HL-60 (cell line): Measurements from ENCODE around the gene TEAD4.

Experiments
- DNase-seq, 2 experiments: peaks; one replicate each; pipeline ENCODE4 v3.0.0-alpha.2; 2010 to 2020; ENCODE audit warnings: low read depth in 1 of 2, low spot score in 1 of 2
- H3K27ac ChIP-seq: fragments of 250-450 bp; sonication (Bioruptor Pico); replicated peaks from 2 replicates; pipeline ENCODE4 v1.5.1; 2020; ENCODE audit warnings: mild to moderate bottlenecking, moderate library complexity
- H3K27me3 ChIP-seq: fragments of 250-450 bp; sonication (Bioruptor Pico); 2 replicates; pipeline ENCODE4 v1.5.1; 2021; ENCODE audit warnings: mild to moderate bottlenecking, moderate library complexity; ENCODE audit not compliant: insufficient read depth, poor library complexity, severe bottlenecking
- H3K4me3 ChIP-seq: replicated peaks from 2 replicates; pipeline ENCODE4 v1.5.1; 2011; ENCODE audit warnings: mild to moderate bottlenecking, control low read depth, low read length; ENCODE audit not compliant: insufficient read depth
- CTCF ChIP-seq: IDR thresholded peaks from one replicate; pipeline ENCODE4 v1.5.1; 2011; ENCODE audit warnings: low read length, control low read depth, inconsistent platforms; ENCODE audit not compliant: insufficient read depth
- GABPA ChIP-seq: IDR thresholded peaks from 2 replicates; pipeline ENCODE4 v1.6.1; 2012; ENCODE audit warnings: low read depth
- POLR2AphosphoS5 ChIP-seq: IDR thresholded peaks from 2 replicates; pipeline ENCODE4 v1.6.1; 2012; ENCODE audit warnings: low read depth
- REST ChIP-seq: IDR thresholded peaks from 2 replicates; pipeline ENCODE4 v1.6.1; 2012; ENCODE audit warnings: low read depth; ENCODE audit not compliant: insufficient replicate concordance
- SPI1 ChIP-seq: IDR thresholded peaks from 2 replicates; pipeline ENCODE4 v1.6.1; 2012; ENCODE audit warnings: low read depth, mild to moderate bottlenecking, borderline replicate concordance

TEAD4 gene

GRCh38 chr12:2959505-2960389 lies 550 bp downstream of the TEAD4 start:
- Histone ChIP-seq H3K27me3 (peaks cover 48% of the 10 kb centered on the region), H3K27ac (no peak overlapping the region), H3K4me3 (peak overlapping the region; percentile 15)
- TF ChIP-seq POLR2AphosphoS5, result no peak
- DNase-seq, result no peak

GRCh38 chr12:2960390-2960956 lies 1.3 kb downstream of the TEAD4 start:
- DNase-seq, result no peak
- Histone ChIP-seq H3K27ac (no peak overlapping the region), H3K27me3 (peaks cover 48% of the 10 kb centered on the region), H3K4me3 (no peak overlapping the region)
- no peak for TF ChIP-seq SPI1
- no peak for TF ChIP-seq POLR2AphosphoS5
- no peak for TF ChIP-seq CTCF
- no peak for TF ChIP-seq REST
- no peak for TF ChIP-seq GABPA

- TF ChIP-seq POLR2AphosphoS5 (no peak), SPI1 (no peak), REST (no peak)
- Histone ChIP-seq H3K27ac (no peak overlapping the region), H3K4me3 (no peak overlapping the region), H3K27me3 (peaks cover 48% of the 10 kb centered on the region)
- no peak for DNase-seq
These were observed 1.9 kb downstream of the TEAD4 start for GRCh38 chr12:2960996-2961616.

GRCh38 chr12:2961705-2962104 lies 2.5 kb downstream of the TEAD4 start:
- H3K27me3 ChIP-seq, result peaks cover 48% of the 10 kb centered on the region
- DNase-seq, result no peak
- H3K4me3 ChIP-seq, result no peak overlapping the region
- no peak for TF ChIP-seq REST
- no peak for TF ChIP-seq GABPA
- TF ChIP-seq POLR2AphosphoS5, result no peak
- TF ChIP-seq CTCF, result no peak
- no peak for TF ChIP-seq SPI1
- H3K27ac ChIP-seq, result no peak overlapping the region
